ENCODE data around the gene DCAF4.

DNA sequence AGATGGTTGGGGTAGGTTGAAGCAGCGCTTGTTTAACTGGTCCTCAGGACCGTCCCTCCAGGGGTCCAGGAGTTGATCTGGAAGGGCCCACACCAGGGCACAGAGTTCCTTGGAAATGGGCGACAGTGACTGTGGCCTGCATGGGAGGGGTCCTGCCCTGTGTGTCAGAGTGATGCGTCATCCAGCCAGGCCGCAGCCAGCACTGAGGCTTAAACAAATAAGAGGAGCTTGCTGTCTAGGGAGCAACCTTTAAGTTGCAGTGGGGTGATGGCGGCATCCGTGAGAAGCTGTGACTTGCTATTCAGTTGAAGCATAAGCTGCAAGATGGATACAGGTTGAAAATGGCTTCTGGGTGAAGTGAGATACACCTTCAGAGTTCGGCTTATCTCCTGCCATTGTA, 20.2 kb downstream of the DCAF4 start:
- TF ChIP-seq FOXK2 (IDR thresholded peaks at IDR 0.05): no peak
- TF ChIP-seq SP1 (IDR thresholded peaks at IDR 0.05): no peak
- TF ChIP-seq NFRKB (IDR thresholded peaks at IDR 0.05): no peak
